ENCODE data around the gene LMF1.

The LMF1 gene

GRCh38 chr16:907361-907760, 63.4 kb downstream of the LMF1 start:
- no peak for DNase-seq (ENCODE audit: low read depth in 2 of 2)
- no peak for TF ChIP-seq CTCF (IDR thresholded peaks at IDR 0.05; ENCODE audit: low read depth, low read length)
- no peak overlapping the region for H3K4me3 ChIP-seq (replicated peaks in 1 of 2; ENCODE audit: low read depth in 2 of 2, low read length in 2 of 2)

DNA sequence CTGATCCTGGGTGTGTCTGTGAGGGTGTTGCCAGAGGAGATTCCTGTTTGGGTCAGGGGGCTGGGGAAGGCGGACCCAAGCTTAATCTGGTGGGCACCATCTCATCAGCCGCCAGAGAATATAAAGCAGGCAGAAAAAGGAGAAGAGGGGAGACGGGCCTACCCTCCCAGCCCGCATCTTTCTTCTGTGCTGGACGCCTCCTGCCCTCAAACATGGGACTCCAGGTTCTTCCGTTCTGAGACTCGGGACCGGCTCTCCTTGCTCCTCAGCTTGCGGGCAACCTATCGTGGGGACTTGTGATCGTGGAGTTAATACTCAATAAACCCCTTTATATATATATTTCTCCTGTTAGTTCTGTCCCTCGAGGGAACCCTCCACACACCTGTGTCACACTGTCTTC, 64.5 kb downstream of the LMF1 start:
- no peak for TF ChIP-seq CTCF (IDR thresholded peaks at IDR 0.05; ENCODE audit: low read depth, low read length)
- H3K4me3 ChIP-seq (replicated peaks in 1 of 2; ENCODE audit: low read depth in 2 of 2, low read length in 2 of 2), result no peak overlapping the region
- no peak for DNase-seq (ENCODE audit: low read depth in 2 of 2)

- DNase-seq (ENCODE audit: low read depth in 2 of 2), result no peak
Measured at GRCh38 chr16:901715-902601, 68.8 kb downstream of the LMF1 start.

DNA sequence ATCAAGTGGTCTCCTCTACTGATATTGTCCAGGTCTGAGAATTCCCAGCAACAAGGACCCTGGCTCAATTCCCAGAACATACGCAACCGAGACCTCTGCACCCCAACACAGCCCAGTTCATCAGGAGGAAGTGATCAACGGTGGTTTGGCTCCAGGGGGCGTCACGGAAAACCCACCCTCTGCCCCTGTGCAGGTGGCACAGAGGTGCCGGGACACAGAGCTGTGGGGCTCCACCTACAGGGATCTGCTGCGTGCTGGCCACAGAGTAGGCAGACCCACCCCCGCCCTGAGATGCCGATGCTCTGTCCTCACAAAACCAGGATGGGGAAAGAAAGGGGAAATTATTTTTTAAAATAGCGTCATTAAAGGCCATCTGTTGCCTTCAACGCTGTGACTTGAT, 69.6 kb downstream of the LMF1 start:
- TF ChIP-seq CTCF (IDR thresholded peaks at IDR 0.05; ENCODE audit: low read depth, low read length), result no peak
- DNase-seq (ENCODE audit: low read depth in 2 of 2), result no peak
- H3K4me3 ChIP-seq (replicated peaks in 1 of 2; ENCODE audit: low read depth in 2 of 2, low read length in 2 of 2), result no peak overlapping the region

More at GRCh38 chr16:901715-902601, 68.8 kb downstream of the LMF1 start:
- TF ChIP-seq CTCF (IDR thresholded peaks at IDR 0.05; ENCODE audit: low read depth, low read length), result no peak
- no peak overlapping the region for H3K4me3 ChIP-seq (replicated peaks in 1 of 2; ENCODE audit: low read depth in 2 of 2, low read length in 2 of 2)

- DNase-seq (ENCODE audit: low read depth in 2 of 2), result no peak
- TF ChIP-seq CTCF (IDR thresholded peaks at IDR 0.05; ENCODE audit: low read depth, low read length), result no peak
- H3K4me3 ChIP-seq (replicated peaks in 1 of 2; ENCODE audit: low read depth in 2 of 2, low read length in 2 of 2), result no peak overlapping the region
Measured at GRCh38 chr16:900211-900610, 70.6 kb downstream of the LMF1 start.

- no peak for DNase-seq (ENCODE audit: low read depth in 2 of 2)
Measured at GRCh38 chr16:899683-900060, 71.1 kb downstream of the LMF1 start.

More at GRCh38 chr16:899683-900060, 71.1 kb downstream of the LMF1 start:
- no peak for TF ChIP-seq CTCF (IDR thresholded peaks at IDR 0.05; ENCODE audit: low read depth, low read length)
- H3K4me3 ChIP-seq (replicated peaks in 1 of 2; ENCODE audit: low read depth in 2 of 2, low read length in 2 of 2), result no peak overlapping the region
